GM18526 (cell line): ENCODE results near the gene LIMA1.

Source experiments
- POLR2A ChIP-seq: IDR thresholded peaks from 3 replicates; pipeline ENCODE4 v1.6.1; 2011; ENCODE audit not compliant: insufficient read length; ENCODE audit errors: extremely low read depth

Gene LIMA1

GRCh38 chr12:50287271-50287670 lies 4.0 kb upstream of the LIMA1 start:
- no peak for TF ChIP-seq POLR2A

GRCh38 chr12:50285253-50285652 lies 1.9 kb upstream of the LIMA1 start:
- TF ChIP-seq POLR2A, result no peak

- TF ChIP-seq POLR2A, result no peak
Observed at GRCh38 chr12:50282721-50283228, 545 bp downstream of the LIMA1 start.

- no peak for TF ChIP-seq POLR2A
Observed at GRCh38 chr12:50279501-50279900, 3.8 kb downstream of the LIMA1 start.

- no peak for TF ChIP-seq POLR2A
Observed at GRCh38 chr12:50276912-50277671, 6.2 kb downstream of the LIMA1 start.

- no peak for TF ChIP-seq POLR2A
Observed at GRCh38 chr12:50276068-50276467, 7.3 kb downstream of the LIMA1 start.

GRCh38 chr12:50275556-50275955 lies 7.8 kb downstream of the LIMA1 start:
- no peak for TF ChIP-seq POLR2A

- TF ChIP-seq POLR2A, result no peak
Observed at GRCh38 chr12:50271724-50272247, 11.5 kb downstream of the LIMA1 start.

- no peak for TF ChIP-seq POLR2A
Observed at GRCh38 chr12:50268482-50268881, 14.8 kb downstream of the LIMA1 start.

GRCh38 chr12:50265770-50266524 lies 17.4 kb downstream of the LIMA1 start:
- no peak for TF ChIP-seq POLR2A

GRCh38 chr12:50263832-50264231 lies 19.5 kb downstream of the LIMA1 start:
- no peak for TF ChIP-seq POLR2A

- no peak for TF ChIP-seq POLR2A
Observed at GRCh38 chr12:50261654-50262053, 21.7 kb downstream of the LIMA1 start.

- TF ChIP-seq POLR2A, result no peak
Observed at GRCh38 chr12:50258167-50258551, 25.2 kb downstream of the LIMA1 start.

GRCh38 chr12:50257236-50258166 lies 25.8 kb downstream of the LIMA1 start:
- no peak for TF ChIP-seq POLR2A

- TF ChIP-seq POLR2A, result no peak
Observed at GRCh38 chr12:50256761-50257160, 26.6 kb downstream of the LIMA1 start.
